Endothelial cell of umbilical vein (primary cell): ENCODE results near the gene PXYLP1. TPM values are rescaled to one million over a fixed set of nuclear protein-coding genes. Genes with fewer than 3 reads are reported as not detected.

Source experiments
- BruUV-seq: library from RNA; stranded (reverse); fragments of 400-500 nt; replicated peaks from 2 replicates; lab custom pipeline; 2021; lab: Mats Ljungman, UMichigan
- CTCF ChIA-PET: fragments of 300-600, 350-600 bp; sonication (Branson Sonifier 250); formaldehyde crosslinking; loops from one replicate; lab custom pipeline; 2021; ENCODE audit warnings: antibody characterized with exemption, inconsistent platforms; lab: Charles Lee
- POLR2A ChIA-PET: fragments of 300-600, 350-600 bp; sonication (Branson Sonifier 250); formaldehyde crosslinking; loops from one replicate; lab custom pipeline; 2021; ENCODE audit warnings: antibody characterized with exemption, inconsistent platforms; lab: Charles Lee
- DNase-seq: peaks from one replicate; pipeline ENCODE4 v3.0.0-alpha.2; 2011; ENCODE audit warnings: low read depth, low spot score
- FAIRE-seq: peaks from 2 replicates; lab custom pipeline; 2011; peaks lifted over from hg19 to GRCh38; lab: Jason Lieb, UNC
- H2AFZ ChIP-seq: 2 replicates; pipeline ENCODE4 v1.6.0; 2012; ENCODE audit warnings: low read depth, low read length, control low read depth, inconsistent platforms
- H3K27ac ChIP-seq: 2 replicates; pipeline ENCODE4 v1.5.1; 2011; ENCODE audit warnings: low read depth, mild to moderate bottlenecking, control low read depth, low read length, moderate library complexity; ENCODE audit not compliant: insufficient read depth
- H3K27me3 ChIP-seq, 2 experiments: 2 replicates each; pipeline versions ENCODE4 v1.6.0 to v1.6.1; 2011; ENCODE audit warnings: low read length in 2 of 2, mixed read lengths in 1 of 2; ENCODE audit not compliant: control insufficient read depth in 2 of 2, insufficient read depth in 2 of 2
- H3K36me3 ChIP-seq, 2 experiments: 2 replicates in 1 of 2; 3 replicates in 1 of 2; pipeline ENCODE4 v1.5.1; 2011; ENCODE audit warnings: low read length in 2 of 2, mild to moderate bottlenecking in 1 of 2, moderate library complexity in 1 of 2; ENCODE audit not compliant: control insufficient read depth in 2 of 2, insufficient read depth in 2 of 2; ENCODE audit errors: extremely low read depth in 1 of 2
- H3K4me1 ChIP-seq: 3 replicates; pipeline ENCODE4 v1.5.1; 2011; ENCODE audit warnings: mild to moderate bottlenecking, low read length; ENCODE audit not compliant: control insufficient read depth, insufficient read depth; ENCODE audit errors: extremely low read depth
- H3K4me2 ChIP-seq: 2 replicates; pipeline ENCODE4 v1.6.1; 2011; ENCODE audit warnings: low read length, control low read depth, mixed read lengths; ENCODE audit not compliant: insufficient read depth
- H3K4me3 ChIP-seq, 3 experiments: fragments of 200-600 bp in 1 of 3; sonication (generic), shearing (Covaris generic) in 1 of 3; replicated peaks in 1 of 3; 2 replicates each; pipeline ENCODE4 v1.5.1; 2011 to 2016; ENCODE audit warnings: control low read depth in 3 of 3, low read length in 3 of 3, mild to moderate bottlenecking in 2 of 3, inconsistent platforms in 1 of 3, low read depth in 1 of 3, moderate library complexity in 1 of 3; ENCODE audit not compliant: insufficient read depth in 1 of 3
- H3K79me2 ChIP-seq: 2 replicates; pipeline ENCODE4 v1.6.0; 2012; ENCODE audit warnings: low read length, inconsistent platforms; ENCODE audit not compliant: control insufficient read depth, insufficient read depth
- H3K9ac ChIP-seq: replicated peaks from 2 replicates; pipeline ENCODE3; 2011; ENCODE audit warnings: low read length, control low read depth; ENCODE audit not compliant: insufficient read depth; ENCODE audit errors: extremely low read depth
- H3K9me1 ChIP-seq: replicated peaks from 3 replicates; pipeline ENCODE4 v1.6.0; 2011; ENCODE audit warnings: mild to moderate bottlenecking, low read length; ENCODE audit not compliant: control insufficient read depth, insufficient read depth; ENCODE audit errors: extremely low read depth
- H3K9me3 ChIP-seq: replicated peaks from 2 replicates; pipeline ENCODE4 v1.5.1; 2012; ENCODE audit warnings: low read length, inconsistent platforms; ENCODE audit not compliant: control insufficient read depth, insufficient read depth
- H4K20me1 ChIP-seq: replicated peaks from 2 replicates; pipeline ENCODE3; 2011; ENCODE audit warnings: mild to moderate bottlenecking, low read length; ENCODE audit not compliant: control insufficient read depth, insufficient read depth; ENCODE audit errors: extremely low read depth
- CTCF ChIP-seq, 2 donors: IDR thresholded peaks; 1 replicate in 1 of 2; 2 replicates in 1 of 2; pipeline ENCODE4 v1.5.1; 2011; ENCODE audit warnings: low read length in 2 of 2, mild to moderate bottlenecking in 2 of 2, moderate library complexity in 2 of 2, control low read depth in 1 of 2, inconsistent platforms in 1 of 2, low read depth in 1 of 2; ENCODE audit not compliant: insufficient read depth in 1 of 2; ENCODE audit errors: extremely low read depth in 1 of 2
- EZH2 ChIP-seq: IDR thresholded peaks from 2 replicates; pipeline ENCODE4 v1.6.1; 2012; ENCODE audit warnings: borderline replicate concordance, low read depth, mild to moderate bottlenecking, moderate library complexity, low read length, inconsistent platforms; ENCODE audit not compliant: severe bottlenecking
- FOS ChIP-seq: IDR thresholded peaks from 2 replicates; pipeline ENCODE4 v1.6.1; 2011; ENCODE audit warnings: mild to moderate bottlenecking, low read length, moderate library complexity, borderline replicate concordance; ENCODE audit not compliant: insufficient read depth
- GATA2 ChIP-seq: IDR thresholded peaks from 2 replicates; pipeline ENCODE4 v1.7.0; 2011; ENCODE audit warnings: low read depth, mild to moderate bottlenecking, moderate library complexity, mixed read lengths, low read length; ENCODE audit not compliant: insufficient read length, insufficient read depth
- JUN ChIP-seq: IDR thresholded peaks from 2 replicates; pipeline ENCODE4 v1.6.1; 2011; ENCODE audit warnings: borderline replicate concordance, low read depth; ENCODE audit not compliant: insufficient read length, insufficient read depth
- MAX ChIP-seq: IDR thresholded peaks from 2 replicates; pipeline ENCODE4 v1.6.1; 2011; ENCODE audit not compliant: insufficient read depth, insufficient read length
- MYC ChIP-seq: IDR thresholded peaks from one replicate; pipeline ENCODE4 v1.6.1; 2011; ENCODE audit warnings: mild to moderate bottlenecking, low read depth, low read length
- POLR2A ChIP-seq: IDR thresholded peaks from 2 replicates; pipeline ENCODE4 v1.6.1; 2012; ENCODE audit warnings: low read depth, mild to moderate bottlenecking, control low read depth, low read length
- POLR2AphosphoS5 ChIP-seq: IDR thresholded peaks from 2 replicates; pipeline ENCODE4 v1.6.1; 2012; ENCODE audit warnings: low read depth, mild to moderate bottlenecking, control low read depth, low read length, moderate library complexity; ENCODE audit not compliant: insufficient read depth
- dilution Hi-C: fragments of 300-500 bp; cut with MboI; formaldehyde crosslinking; loops from one replicate; pipeline ENCODE4 v1.15.0; 2019; ENCODE audit warnings: low sequenced_read_pairs; ENCODE audit not compliant: extremely low pct_ligation_motif_present
- intact Hi-C: fragments of 100-400 bp; cut with micrococcal nuclease; formaldehyde crosslinking; loops from one replicate; pipeline ENCODE4 v1.10.0; 2022
- polyA plus RNA-seq, 4 experiments: library from polyadenylated mRNA; depleted of rRNA in 3 of 4; stranded (reverse) in 3 of 4; unstranded in 1 of 4; fragments of >200 nt; gene quantifications; 2 replicates each; pipeline versions ENCODE4 v1.2.1 to v1.2.3, GENCODE V29; 2011 to 2012; ENCODE audit warnings: missing spikeins in 1 of 4
- total RNA-seq: library from RNA; stranded (reverse); gene quantifications from 2 replicates; pipeline ENCODE4 v1.2.3, GENCODE V29; 2021

Gene PXYLP1
- total and polyA plus RNA-seq, 2 donors (not counting 3 experiments of a cell fraction or from before 2014, with no cell fraction given) = 0.84 to 1.7 TPM

GRCh38 chr3:141235661-141236171 lies 4.1 kb downstream of the PXYLP1 start:
- Histone ChIP-seq H3K79me2 (no peaks in the 10 kb centered on the region), H3K27me3 (peaks cover 4 to 15% of the 10 kb centered on the region in 2 experiments), H3K4me1 (peaks cover 7% of the 10 kb centered on the region), H3K9me3 (no peaks in the 10 kb centered on the region), H3K36me3 (no peaks in the 10 kb centered on the region), H2AFZ (no peak overlapping the region), H3K27ac (no peak overlapping the region), H3K4me2 (no peak overlapping the region), H3K9ac (no peak overlapping the region), H4K20me1 (no peaks in the 10 kb centered on the region), H3K9me1 (no peaks in the 10 kb centered on the region), H3K4me3 (no peak overlapping the region)
- POLR2A ChIA-PET = no interaction called here
- DNase-seq (no peak), FAIRE-seq (no peak)
- intact Hi-C loops = no loop called here
- no TSS peak for BruUV-seq
- dilution Hi-C loops = no loop called here
- TF ChIP-seq POLR2AphosphoS5 (no peak), EZH2 (no peak), JUN (no peak), POLR2A (no peak), MAX (no peak), GATA2 (no peak), MYC (no peak), CTCF (IDR thresholded peaks at IDR 0.05; ENCODE audit: extremely low read depth in 1 of 2, insufficient read depth in 1 of 2, low read depth in 1 of 2, low read length in 2 of 2) (no peak), FOS (no peak)
- CTCF ChIA-PET = interaction anchor here (1.0 kb wide), 2 partner anchors 10 to 41 kb away, joined by 3 to 5 read pairs; no protein-coding TSS in a partner anchor
